CD14-positive monocyte (primary cell): ENCODE measurements around the gene PPP3R1. TPM values are rescaled to one million over a fixed set of nuclear protein-coding genes. Genes with fewer than 3 reads are reported as not detected.

ENCODE experiments used
- DNase-seq, 3 donors: peaks; one replicate each; pipeline ENCODE4 v3.0.0-alpha.2; 2011 to 2022
- H2AFZ ChIP-seq: 2 replicates; pipeline ENCODE4 v1.6.0; 2012; ENCODE audit warnings: mild to moderate bottlenecking, low read depth, low read length, inconsistent platforms; ENCODE audit not compliant: insufficient read depth, poor library complexity, severe bottlenecking
- H3K27ac ChIP-seq, 2 donors: 1 replicate in 1 of 2; 2 replicates in 1 of 2; pipeline ENCODE4 v1.5.1; 2012 to 2013; ENCODE audit warnings: low read length in 2 of 2, control low read depth in 1 of 2, inconsistent platforms in 1 of 2, low read depth in 1 of 2, mild to moderate bottlenecking in 1 of 2
- H3K27me3 ChIP-seq, 2 donors: one replicate each; pipeline versions ENCODE4 v1.6.0 to v1.6.1; 2011 to 2013; ENCODE audit warnings: low read length in 2 of 2; ENCODE audit not compliant: control insufficient read depth in 2 of 2, insufficient read depth in 2 of 2
- H3K36me3 ChIP-seq, 2 donors: replicated peaks in 1 of 2; 1 replicate in 1 of 2; 2 replicates in 1 of 2; pipeline versions ENCODE4 v1.5.1 to v1.6.1; 2012 to 2013; ENCODE audit warnings: low read length in 2 of 2, control low read depth in 1 of 2, inconsistent platforms in 1 of 2, mild to moderate bottlenecking in 1 of 2; ENCODE audit not compliant: insufficient read depth in 2 of 2, control insufficient read depth in 1 of 2
- H3K4me1 ChIP-seq, 2 donors: 1 replicate in 1 of 2; 2 replicates in 1 of 2; pipeline versions ENCODE4 v1.5.1 to v1.6.1; 2012 to 2013; ENCODE audit warnings: low read length in 2 of 2, control low read depth in 1 of 2, inconsistent platforms in 1 of 2, mild to moderate bottlenecking in 1 of 2, moderate library complexity in 1 of 2; ENCODE audit not compliant: insufficient read depth in 2 of 2, control insufficient read depth in 1 of 2
- H3K4me2 ChIP-seq: replicated peaks from 2 replicates; pipeline ENCODE3; 2012; ENCODE audit warnings: low read length, moderate library complexity, mild to moderate bottlenecking; ENCODE audit not compliant: poor library complexity, severe bottlenecking; ENCODE audit errors: extremely low read depth
- H3K4me3 ChIP-seq, 3 experiments: fragments of 200-600 bp in 1 of 3; sonication (generic) in 1 of 3; replicated peaks in 1 of 3; 1 replicate in 2 of 3; 2 replicates in 1 of 3; pipeline ENCODE4 v1.5.1; 2011 to 2013; ENCODE audit warnings: low read length in 3 of 3, mild to moderate bottlenecking in 3 of 3, control low read depth in 2 of 3, low read depth in 2 of 3, inconsistent platforms in 1 of 3, moderate library complexity in 1 of 3
- H3K79me2 ChIP-seq: 2 replicates; pipeline ENCODE4 v1.6.0; 2012; ENCODE audit warnings: mild to moderate bottlenecking, control low read depth, inconsistent platforms, low read length, moderate library complexity; ENCODE audit not compliant: insufficient read depth
- H3K9ac ChIP-seq: 2 replicates; pipeline ENCODE4 v1.6.0; 2017; ENCODE audit warnings: low read length, mild to moderate bottlenecking; ENCODE audit not compliant: insufficient read depth, poor library complexity, severe bottlenecking
- H3K9me3 ChIP-seq, 2 donors: replicated peaks in 1 of 2; 1 replicate in 1 of 2; 2 replicates in 1 of 2; pipeline versions ENCODE4 v1.5.1 to v1.6.1; 2012 to 2013; ENCODE audit warnings: low read length in 2 of 2, control low read depth in 1 of 2; ENCODE audit not compliant: control insufficient read depth in 1 of 2, insufficient read depth in 1 of 2
- H4K20me1 ChIP-seq: 2 replicates; pipeline ENCODE4 v1.6.0; 2012; ENCODE audit warnings: mild to moderate bottlenecking, low read length, control low read depth, moderate library complexity; ENCODE audit not compliant: insufficient read depth
- H3K27ac Mint-ChIP-seq, 7 donors: one replicate each; pipeline ENCODE4 v1.8.0; 2020; ENCODE audit warnings: mild to moderate bottlenecking in 7 of 7, mixed read lengths in 7 of 7, moderate library complexity in 6 of 7, inconsistent platforms in 2 of 7
- H3K27me3 Mint-ChIP-seq, 3 donors: one replicate each; pipeline ENCODE4 v1.8.0; 2021 to 2022; ENCODE audit warnings: low read depth in 3 of 3, mild to moderate bottlenecking in 3 of 3, mixed read lengths in 3 of 3, moderate library complexity in 3 of 3, inconsistent platforms in 1 of 3
- H3K36me3 Mint-ChIP-seq, 2 donors: one replicate each; pipeline ENCODE4 v1.8.0; 2020; ENCODE audit warnings: mixed read lengths in 2 of 2, inconsistent platforms in 1 of 2, mild to moderate bottlenecking in 1 of 2
- H3K4me1 Mint-ChIP-seq: one replicate; pipeline ENCODE4 v1.8.0; 2020; ENCODE audit warnings: mild to moderate bottlenecking, mixed read lengths
- H3K4me3 Mint-ChIP-seq, 2 donors: one replicate each; pipeline ENCODE4 v1.8.0; 2020; ENCODE audit warnings: mild to moderate bottlenecking in 2 of 2, mixed read lengths in 2 of 2, moderate library complexity in 1 of 2
- H3K9me3 Mint-ChIP-seq, 7 donors: one replicate each; pipeline ENCODE4 v1.8.0; 2020 to 2022; ENCODE audit warnings: mixed read lengths in 7 of 7, mild to moderate bottlenecking in 6 of 7, moderate library complexity in 6 of 7, inconsistent platforms in 2 of 7
- WGBS: methylation state at CpG from one replicate; pipeline ENCODE4 v1.1.5; 2013; ENCODE audit warnings: missing lambda C conversion rate; ENCODE audit not compliant: insufficient coverage; 5-methylcytosine and 5-hydroxymethylcytosine counted together
- intact Hi-C, 2 donors: fragments of 100-400 bp; cut with micrococcal nuclease; formaldehyde crosslinking; loops; one replicate each; pipeline versions ENCODE4 v1.15.0 to v1.15.1; 2023
- polyA plus RNA-seq, 3 donors: library from polyadenylated mRNA; depleted of rRNA in 1 of 3; unstranded in 2 of 3; stranded (reverse) in 1 of 3; fragments of 300-500 nt in 2 of 3; fragments of >200 nt in 1 of 3; fragmentation: Illumina TruSeq in 2 of 3; gene quantifications; 1 replicate in 2 of 3; 2 replicates in 1 of 3; pipeline ENCODE4 v1.2.3, GENCODE V29; 2012 to 2021
- TF ChIP-seq, protein P1 (sequence below): fragments of 200-600 bp; IDR thresholded peaks from one replicate; pipeline ENCODE4 v1.8.0; 2022; ENCODE audit warnings: antibody characterized with exemption, mild to moderate bottlenecking

Gene PPP3R1
- polyA plus RNA-seq, 3 donors: 8.7 to 32.6 (median 10.7) TPM

DNA sequence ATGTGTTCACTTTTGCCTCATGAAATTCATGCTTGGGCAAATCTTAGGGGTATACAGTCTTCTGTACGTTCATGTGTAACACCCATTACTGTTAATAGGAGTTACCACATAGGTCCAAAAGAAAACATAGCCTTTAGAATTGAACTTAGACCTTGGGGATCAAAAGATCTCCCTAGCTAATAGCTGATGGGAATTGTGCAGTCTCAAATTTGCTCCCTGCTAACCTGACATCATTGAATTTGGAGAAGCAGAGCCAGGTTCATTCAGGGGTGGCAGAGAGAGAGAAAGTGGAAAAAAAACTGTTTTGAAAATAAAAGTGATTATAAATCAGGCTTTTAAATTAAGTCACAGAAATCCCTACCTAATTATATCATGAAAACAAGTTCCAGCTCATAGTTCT, 28.0 kb upstream of the PPP3R1 start:
- TF ChIP-seq, protein P1, sequence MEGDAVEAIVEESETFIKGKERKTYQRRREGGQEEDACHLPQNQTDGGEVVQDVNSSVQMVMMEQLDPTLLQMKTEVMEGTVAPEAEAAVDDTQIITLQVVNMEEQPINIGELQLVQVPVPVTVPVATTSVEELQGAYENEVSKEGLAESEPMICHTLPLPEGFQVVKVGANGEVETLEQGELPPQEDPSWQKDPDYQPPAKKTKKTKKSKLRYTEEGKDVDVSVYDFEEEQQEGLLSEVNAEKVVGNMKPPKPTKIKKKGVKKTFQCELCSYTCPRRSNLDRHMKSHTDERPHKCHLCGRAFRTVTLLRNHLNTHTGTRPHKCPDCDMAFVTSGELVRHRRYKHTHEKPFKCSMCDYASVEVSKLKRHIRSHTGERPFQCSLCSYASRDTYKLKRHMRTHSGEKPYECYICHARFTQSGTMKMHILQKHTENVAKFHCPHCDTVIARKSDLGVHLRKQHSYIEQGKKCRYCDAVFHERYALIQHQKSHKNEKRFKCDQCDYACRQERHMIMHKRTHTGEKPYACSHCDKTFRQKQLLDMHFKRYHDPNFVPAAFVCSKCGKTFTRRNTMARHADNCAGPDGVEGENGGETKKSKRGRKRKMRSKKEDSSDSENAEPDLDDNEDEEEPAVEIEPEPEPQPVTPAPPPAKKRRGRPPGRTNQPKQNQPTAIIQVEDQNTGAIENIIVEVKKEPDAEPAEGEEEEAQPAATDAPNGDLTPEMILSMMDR: no peak
- Mint-ChIP-seq H3K9me3 (peaks cover 0 to 3% (median 0%) of the 10 kb centered on the region in 7 donors), H3K4me3 (no peak overlapping the region), H3K27ac (no peak overlapping the region), H3K36me3 (no peaks in the 10 kb centered on the region), H3K4me1 (peaks cover 1% of the 10 kb centered on the region), H3K27me3 (peaks cover 0 to 8% (median 0%) of the 10 kb centered on the region in 3 donors)
- WGBS: no CpG with 5 or more reads among the region's 1 CpG
- H4K20me1 ChIP-seq: no peaks in the 10 kb centered on the region
- H3K27ac ChIP-seq: no peak overlapping the region
- H3K9me3 ChIP-seq: no peaks in the 10 kb centered on the region
- no peak overlapping the region for H3K4me2 ChIP-seq
- H3K4me3 ChIP-seq: no peak overlapping the region
- no peaks in the 10 kb centered on the region for H3K79me2 ChIP-seq
- no peak overlapping the region for H2AFZ ChIP-seq
- intact Hi-C loops: loop anchor here (10.0 kb wide), 4 partner anchors 46 to 164 kb away; no protein-coding TSS in a partner anchor
- no peaks in the 10 kb centered on the region for H3K36me3 ChIP-seq
- no peaks in the 10 kb centered on the region for H3K4me1 ChIP-seq
- no peak for DNase-seq
- no peaks in the 10 kb centered on the region for H3K27me3 ChIP-seq
- H3K9ac ChIP-seq: no peak overlapping the region

DNA sequence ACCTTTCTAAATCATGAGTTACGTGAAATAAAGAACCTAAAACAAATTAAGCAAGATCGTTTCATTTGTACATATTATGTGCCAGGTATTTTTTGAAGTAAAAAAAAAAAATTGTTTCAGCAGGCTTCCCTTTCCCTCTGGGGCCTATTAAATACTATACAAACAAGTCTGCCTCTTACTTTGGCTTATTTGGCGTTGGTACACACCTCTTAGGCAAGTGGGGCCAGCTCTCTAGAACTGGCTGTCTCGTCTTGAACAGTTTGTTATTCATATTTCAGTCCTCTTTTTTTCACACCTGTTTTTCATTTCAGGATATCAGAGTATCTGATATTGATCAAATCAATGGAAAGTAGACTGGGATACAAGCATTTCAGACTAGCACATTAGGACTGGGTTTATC, 27.4 kb upstream of the PPP3R1 start:
- TF ChIP-seq, protein P1: no peak
- no peaks in the 10 kb centered on the region for H3K4me1 ChIP-seq
- no CpG with 5 or more reads among the region's 4 CpGs for WGBS
- no peak overlapping the region for H3K9ac ChIP-seq
- Mint-ChIP-seq H3K9me3 (peaks cover 0 to 3% (median 0%) of the 10 kb centered on the region in 7 donors), H3K4me1 (peaks cover 1% of the 10 kb centered on the region), H3K4me3 (no peak overlapping the region), H3K36me3 (no peaks in the 10 kb centered on the region), H3K27ac (no peak overlapping the region), H3K27me3 (peaks cover 0 to 8% (median 0%) of the 10 kb centered on the region in 3 donors)
- no peak overlapping the region for H3K4me2 ChIP-seq
- DNase-seq: no peak
- no peaks in the 10 kb centered on the region for H4K20me1 ChIP-seq
- no peaks in the 10 kb centered on the region for H3K79me2 ChIP-seq
- no peak overlapping the region for H3K27ac ChIP-seq
- no peaks in the 10 kb centered on the region for H3K36me3 ChIP-seq
- intact Hi-C loops: loop anchor here (10.0 kb wide), 4 partner anchors 45 to 165 kb away; no protein-coding TSS in a partner anchor
- no peak overlapping the region for H3K4me3 ChIP-seq
- no peaks in the 10 kb centered on the region for H3K9me3 ChIP-seq
- no peaks in the 10 kb centered on the region for H3K27me3 ChIP-seq
- no peak overlapping the region for H2AFZ ChIP-seq
